ENCODE measurements around the gene NTRK1.
A peak's percentile ranks its signal among the peaks of the same experiment; 100 is the strongest.

The NTRK1 gene

DNA sequence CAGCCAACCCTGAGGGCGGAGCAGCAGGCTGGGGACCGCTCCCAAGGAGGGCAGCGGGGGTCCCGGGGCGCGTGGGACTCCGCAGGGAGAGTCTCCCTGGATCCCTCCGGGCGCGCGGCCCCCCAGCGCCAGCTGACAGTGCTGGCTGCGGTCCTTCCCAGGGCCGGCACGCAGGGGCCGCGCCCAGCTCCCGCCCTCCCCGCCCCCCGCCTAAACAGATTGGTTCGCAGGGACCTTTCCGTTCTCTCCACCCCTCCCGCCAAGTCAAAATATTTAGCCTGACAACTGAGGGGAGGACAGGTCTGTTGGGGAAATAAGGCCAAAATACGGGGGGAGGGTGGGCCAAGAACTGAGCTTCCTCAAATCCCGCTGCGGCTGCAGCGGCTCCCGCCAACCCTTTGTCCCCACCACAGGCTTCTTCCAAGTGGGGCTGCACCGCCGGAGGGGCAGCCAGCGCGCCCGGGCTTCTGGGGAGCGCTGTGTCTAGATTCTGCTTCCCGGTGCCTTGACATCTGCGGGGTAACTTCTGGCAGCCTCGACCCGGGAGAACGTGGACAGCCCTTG is 1.6 kb upstream of the NTRK1 start, which contains the start of gene INSRR:
Gene INSRR (minus strand): TSS at position 159 of the 564 bp plus-strand sequence. CDS start 496 bp downstream, outside the sequence.
- no peak for DNase-seq

DNA sequence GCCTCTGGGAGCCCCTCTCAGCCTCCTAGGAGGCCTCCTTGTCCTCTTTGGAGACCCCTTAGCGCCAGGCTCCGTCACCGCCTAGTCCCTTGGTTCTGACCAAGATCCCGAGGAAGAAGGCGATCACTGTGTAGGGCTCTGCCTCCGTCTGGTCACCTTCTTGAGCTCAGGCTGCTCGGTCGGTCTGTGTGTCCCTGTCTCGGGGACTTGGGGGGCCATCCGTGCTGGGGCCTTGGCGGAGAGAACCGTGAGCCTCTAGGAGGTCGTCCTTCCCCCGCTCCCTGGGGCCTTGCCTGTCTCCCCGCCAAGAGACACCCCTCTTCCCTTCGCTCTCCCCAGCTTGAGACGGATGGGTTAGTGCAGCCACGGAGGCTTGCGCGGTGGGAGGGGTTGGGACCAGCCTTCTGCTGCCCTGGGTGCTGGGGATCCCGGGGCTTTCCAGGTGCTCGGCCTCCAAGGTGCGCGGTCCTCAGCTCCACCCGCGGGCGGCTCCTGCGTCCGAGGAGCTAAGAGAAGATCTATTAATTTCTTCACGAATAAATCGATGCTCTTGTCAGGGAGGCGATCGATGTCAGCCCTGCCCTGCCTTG is 1.0 kb upstream of the NTRK1 start:
- peak; percentile 40 for DNase-seq

DNA sequence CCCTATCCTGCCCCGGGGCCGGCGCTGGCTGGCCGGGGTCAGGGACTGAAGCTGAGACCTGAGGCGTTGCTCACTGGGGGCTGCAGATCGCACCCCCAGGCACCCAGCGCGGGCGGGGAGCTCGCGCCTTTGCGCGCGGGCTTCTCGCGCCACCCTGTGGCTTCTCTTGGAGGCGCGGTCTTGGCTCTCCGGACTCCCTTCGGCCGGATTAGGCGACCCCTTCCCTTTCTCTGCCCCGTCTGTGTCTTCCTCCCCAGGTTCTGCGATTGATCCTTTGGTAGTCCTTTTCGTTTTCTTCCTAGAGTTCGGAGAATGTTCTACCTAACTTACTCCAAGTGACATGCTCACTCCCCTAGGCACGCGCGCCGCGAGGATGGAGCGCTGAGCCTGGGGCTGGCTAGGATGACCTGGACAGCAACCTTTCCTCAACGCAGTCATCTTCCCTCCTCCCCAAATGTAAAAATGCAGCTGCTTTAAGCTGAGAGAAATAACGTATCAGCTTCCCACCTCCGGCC is 495 bp upstream of the NTRK1 start:
- peak; percentile 73 for DNase-seq

DNA sequence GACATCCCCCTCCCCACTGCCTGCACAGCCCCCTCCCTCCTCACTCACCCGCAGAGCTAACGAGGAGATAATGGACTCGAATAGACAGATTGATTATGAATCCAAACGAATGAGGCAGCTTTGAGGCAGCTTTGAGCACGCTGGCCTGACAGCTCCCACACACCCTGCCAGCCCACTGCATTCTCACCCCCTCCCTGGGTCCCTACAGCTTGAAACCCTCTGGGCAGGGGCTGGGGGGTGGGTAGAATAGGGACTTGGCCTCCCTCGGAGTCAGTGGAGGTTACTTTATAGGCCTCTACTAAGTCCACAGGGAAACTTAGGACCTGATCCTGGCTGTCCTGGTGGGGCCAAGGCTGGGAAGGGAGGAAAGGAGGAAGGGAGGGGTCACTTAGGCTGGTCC is 1.9 kb downstream of the NTRK1 start:
- DNase-seq: no peak

DNA sequence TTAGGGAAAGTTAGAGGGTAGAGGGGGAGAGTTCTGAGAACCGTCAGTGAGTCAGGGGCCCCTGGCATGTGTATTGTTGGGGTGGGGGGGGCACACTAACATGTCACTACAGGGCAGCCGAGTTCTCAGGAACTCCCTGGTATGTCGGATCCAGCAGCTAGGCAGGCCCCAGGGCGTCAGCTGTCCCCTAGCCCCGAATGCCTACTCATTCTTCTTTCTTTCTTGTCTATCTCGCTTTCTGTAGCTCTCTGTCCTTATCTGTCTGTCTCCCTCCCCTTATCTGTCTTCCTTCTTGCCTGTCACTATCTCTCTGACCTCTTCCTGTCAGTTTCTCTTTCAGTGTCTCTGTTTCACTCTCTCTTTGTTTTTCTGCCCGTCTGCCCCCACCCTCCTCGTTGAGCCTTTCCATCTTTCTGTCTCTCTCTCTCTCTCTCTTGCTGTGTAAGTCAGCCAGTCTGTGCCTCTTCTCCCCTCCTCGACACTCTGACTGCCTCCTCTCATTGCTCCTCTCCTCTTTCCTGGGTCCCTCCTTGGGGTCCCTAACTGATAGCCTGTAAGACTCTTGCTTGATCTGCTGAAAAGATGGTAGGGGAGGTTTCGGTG is 2.4 kb downstream of the NTRK1 start:
- DNase-seq: peak; percentile 49

DNA sequence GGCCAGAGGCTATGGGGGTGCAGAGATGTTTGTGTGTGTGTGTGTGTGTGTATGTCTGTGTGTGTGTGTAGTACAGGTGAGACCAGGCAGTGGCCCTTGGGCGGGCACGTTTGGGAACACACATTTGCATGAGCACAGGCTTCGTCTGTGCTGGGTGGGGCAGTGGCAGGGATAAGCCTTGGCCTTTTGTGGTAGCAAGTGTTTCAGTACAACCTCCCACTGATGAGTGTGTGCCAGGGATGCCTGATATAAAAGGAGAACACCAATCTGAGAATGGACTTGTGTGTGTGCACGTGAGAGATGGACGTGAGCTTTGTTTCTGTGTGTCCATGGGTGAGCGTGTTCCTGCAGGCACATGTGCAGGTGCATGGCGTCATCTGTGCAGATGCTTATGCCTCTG is 3.0 kb downstream of the NTRK1 start:
- no peak for DNase-seq

DNA sequence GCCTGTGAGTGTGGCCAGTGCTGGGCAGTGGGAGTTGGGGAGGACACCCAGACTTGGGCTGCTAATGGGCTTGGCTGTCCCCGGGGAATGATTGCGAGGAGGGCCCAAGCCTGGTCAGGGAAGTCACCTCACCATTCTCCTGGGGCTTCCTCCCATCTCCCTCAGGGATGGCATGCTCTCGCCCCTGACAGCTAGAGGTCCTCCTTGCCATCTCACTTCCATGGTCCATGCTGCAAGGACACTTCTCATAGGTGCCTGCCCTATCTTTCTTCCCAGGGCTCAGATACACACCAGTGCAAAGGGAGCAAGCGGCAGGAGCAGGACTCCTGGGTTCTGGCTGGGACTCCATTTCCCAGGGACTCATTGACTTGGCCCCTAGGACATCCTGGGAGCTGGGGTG is 4.1 kb downstream of the NTRK1 start:
- no peak for DNase-seq

DNA sequence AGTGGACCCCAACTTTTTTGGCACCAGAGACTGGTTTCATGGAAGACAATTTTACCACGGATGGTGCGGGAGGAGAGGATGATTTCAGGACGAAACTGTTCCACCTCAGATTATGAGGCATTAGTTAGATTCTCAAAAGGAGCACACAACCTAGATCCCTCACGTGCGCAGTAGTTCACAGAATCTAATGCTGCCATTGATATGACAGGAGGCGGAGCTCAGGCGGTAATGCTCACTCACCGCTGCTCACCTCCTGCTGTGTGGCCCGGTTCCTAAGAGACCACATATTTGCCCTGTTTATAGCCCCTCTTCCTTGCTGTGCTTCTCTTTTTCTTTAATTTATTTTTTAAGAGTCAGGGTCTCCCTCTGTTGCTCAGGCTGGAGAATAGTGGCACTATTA is 4.6 kb downstream of the NTRK1 start:
- no peak for DNase-seq

DNA sequence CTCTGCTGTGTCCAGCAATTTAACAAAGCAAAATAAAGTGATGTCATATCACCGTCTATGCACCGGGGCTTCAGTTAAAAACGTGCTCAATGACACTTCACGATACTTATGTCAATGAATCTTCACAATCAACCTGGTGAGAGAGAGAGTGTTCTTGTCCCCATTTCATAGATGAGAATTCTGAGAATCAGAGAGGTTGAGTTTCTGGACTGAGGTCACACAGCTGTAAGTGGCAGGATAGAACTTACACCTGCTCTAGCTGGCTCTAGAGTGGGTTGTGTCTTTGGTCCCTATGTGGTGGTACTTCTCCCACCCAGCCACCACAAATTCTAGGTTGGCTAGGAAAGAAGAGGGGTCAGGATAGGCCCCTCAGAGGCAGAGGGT is 5.2 kb downstream of the NTRK1 start:
- DNase-seq: no peak

DNA sequence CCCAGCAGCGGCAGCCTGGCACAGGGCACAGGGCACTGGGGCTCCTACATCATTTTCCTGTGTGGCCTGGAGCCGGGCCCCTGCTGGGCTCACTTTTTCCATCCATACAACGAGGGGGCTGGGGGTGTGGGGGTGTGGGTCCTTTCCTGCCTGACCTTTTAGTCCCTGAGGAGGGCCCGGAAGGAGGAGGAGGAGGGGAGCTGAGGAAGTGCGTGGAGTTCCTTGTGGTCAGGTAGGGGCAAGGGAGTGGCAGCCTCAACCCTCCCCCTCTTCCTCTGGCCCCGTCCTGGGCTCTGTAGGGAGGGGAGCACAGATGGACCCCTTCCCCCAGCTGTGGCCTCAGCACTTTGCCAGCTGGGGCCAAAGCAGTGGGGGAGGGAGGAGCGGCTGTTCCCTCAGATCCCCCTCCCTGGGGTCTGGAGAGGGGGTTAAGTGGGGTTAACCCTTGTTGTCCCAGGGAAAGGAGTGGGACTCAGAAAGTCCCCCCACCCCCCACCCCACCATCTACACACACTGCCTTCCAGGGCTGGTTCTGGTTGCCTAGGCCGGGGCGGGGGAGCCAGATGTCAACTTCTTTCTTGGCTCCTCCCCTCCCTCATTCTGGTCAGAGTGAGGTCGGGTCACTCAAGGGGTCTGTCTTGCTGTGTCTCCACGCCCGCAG is 5.7 kb downstream of the NTRK1 start:
- DNase-seq: peak; percentile 34

DNA sequence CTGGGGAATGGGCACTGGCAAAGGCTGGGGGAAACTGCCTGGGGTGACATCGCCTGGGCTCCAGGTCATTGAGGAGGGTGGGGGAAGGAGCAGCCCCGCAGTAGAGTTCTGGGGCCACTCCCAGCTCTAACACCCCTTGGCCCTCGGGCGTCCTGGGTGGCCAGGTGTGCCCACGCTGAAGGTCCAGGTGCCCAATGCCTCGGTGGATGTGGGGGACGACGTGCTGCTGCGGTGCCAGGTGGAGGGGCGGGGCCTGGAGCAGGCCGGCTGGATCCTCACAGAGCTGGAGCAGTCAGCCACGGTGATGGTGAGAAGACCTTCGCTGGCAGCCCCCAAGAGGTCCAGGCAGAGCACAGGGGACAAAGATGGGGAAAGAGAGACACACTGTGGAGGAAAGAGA is 7.7 kb downstream of the NTRK1 start:
- no peak for DNase-seq

DNA sequence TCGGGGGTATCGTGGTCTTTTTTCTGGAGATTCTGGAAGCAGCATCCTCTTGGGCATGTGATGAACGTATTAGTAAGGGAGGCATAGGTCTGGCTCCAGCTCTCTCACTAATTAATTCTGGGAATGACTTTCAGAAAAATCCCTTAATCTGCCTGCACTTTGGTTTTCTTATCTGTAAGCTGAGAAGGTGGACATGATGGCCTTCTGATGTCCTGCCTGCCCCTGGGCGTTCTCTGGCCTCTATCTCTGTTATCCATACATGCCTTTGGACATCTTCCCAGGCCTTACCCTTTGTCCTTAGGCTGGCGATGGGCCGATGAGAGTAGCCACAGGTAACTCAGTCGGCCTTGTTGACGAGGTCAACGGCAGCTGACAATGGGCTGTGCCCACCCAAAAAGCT is 8.8 kb downstream of the NTRK1 start:
- no peak for DNase-seq

DNA sequence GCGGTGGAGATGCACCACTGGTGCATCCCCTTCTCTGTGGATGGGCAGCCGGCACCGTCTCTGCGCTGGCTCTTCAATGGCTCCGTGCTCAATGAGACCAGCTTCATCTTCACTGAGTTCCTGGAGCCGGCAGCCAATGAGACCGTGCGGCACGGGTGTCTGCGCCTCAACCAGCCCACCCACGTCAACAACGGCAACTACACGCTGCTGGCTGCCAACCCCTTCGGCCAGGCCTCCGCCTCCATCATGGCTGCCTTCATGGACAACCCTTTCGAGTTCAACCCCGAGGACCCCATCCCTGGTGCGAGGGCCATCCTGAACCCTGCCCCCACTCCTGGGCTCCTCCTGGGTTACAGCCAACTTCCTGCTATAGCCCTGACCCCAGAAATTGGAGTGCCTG is 13.0 kb downstream of the NTRK1 start:
- DNase-seq: no peak

DNA sequence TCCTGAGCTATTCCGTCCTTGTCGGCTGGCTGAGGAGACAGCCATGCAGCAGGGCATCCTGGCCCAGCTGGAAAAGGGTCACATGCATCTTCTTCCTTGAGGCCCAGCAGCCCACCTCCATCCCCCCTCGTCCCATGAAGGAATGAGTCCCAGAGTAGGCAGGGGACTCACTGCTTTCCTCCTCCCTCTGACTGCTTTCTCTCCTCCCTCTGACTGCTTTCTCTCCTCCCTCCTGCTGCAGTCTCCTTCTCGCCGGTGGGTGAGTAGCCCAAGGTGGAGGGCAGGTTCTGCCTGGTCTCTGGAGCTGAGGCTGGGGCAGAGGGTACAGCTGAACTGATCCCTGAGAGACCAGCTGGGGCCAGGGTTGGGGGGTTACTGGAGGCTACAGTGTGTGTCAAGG is 13.5 kb downstream of the NTRK1 start:
- no peak for DNase-seq

DNA sequence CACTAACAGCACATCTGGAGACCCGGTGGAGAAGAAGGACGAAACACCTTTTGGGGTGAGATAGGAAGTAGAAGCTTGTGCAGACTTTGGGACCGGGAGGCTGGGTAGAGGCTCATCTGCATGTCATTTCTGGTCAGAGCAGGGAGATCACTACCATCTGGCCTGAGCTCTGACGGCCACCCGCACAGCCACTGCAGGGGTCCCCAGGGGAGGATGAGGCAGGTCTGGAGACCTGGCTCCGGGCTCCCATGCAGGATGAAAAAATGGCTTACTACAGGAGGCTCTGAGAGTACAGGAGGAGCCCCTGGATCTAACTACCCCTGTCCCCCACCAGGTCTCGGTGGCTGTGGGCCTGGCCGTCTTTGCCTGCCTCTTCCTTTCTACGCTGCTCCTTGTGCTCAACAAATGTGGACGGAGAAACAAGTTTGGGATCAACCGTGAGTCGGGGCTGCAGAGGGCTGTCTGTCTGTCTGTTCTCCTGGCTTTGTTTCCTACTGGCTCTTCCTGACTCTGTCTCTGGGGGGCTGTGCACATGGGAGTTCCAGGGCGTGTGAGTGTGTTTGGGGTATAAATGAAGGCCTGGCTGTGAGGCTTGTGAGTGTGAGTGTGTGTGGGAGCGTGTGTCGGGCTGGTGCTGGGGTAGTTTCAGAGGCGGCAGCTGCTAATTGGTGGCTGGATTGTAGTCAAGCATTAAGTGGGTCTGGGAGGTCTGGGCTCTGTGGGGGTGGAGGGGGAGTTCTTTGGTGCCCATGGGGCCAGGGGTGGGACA is 14.1 kb downstream of the NTRK1 start:
- no peak for DNase-seq

DNA sequence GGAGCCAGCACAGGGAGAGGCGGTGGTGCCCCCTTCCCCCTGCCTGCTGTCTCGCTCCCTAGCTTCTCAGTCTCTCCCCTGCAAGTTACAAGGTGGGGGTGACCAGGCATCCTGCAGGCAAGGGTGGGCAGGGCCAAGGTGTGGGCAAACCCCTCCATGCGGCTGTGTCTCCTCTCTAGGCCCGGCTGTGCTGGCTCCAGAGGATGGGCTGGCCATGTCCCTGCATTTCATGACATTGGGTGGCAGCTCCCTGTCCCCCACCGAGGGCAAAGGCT is 14.6 kb downstream of the NTRK1 start:
- no peak for DNase-seq

DNA sequence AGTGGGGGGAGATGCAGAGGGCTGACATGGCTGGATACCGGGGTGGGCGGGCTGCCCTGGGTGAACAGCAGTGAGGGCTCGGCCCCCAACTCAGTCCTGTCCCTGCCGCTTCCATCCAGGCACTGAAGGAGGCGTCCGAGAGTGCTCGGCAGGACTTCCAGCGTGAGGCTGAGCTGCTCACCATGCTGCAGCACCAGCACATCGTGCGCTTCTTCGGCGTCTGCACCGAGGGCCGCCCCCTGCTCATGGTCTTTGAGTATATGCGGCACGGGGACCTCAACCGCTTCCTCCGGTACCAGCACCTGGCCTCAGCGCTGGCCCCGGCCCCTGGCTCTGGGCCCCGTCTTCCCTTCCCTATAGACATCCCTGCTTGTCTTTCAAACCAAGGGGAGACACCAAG is 15.6 kb downstream of the NTRK1 start:
- DNase-seq: no peak

DNA sequence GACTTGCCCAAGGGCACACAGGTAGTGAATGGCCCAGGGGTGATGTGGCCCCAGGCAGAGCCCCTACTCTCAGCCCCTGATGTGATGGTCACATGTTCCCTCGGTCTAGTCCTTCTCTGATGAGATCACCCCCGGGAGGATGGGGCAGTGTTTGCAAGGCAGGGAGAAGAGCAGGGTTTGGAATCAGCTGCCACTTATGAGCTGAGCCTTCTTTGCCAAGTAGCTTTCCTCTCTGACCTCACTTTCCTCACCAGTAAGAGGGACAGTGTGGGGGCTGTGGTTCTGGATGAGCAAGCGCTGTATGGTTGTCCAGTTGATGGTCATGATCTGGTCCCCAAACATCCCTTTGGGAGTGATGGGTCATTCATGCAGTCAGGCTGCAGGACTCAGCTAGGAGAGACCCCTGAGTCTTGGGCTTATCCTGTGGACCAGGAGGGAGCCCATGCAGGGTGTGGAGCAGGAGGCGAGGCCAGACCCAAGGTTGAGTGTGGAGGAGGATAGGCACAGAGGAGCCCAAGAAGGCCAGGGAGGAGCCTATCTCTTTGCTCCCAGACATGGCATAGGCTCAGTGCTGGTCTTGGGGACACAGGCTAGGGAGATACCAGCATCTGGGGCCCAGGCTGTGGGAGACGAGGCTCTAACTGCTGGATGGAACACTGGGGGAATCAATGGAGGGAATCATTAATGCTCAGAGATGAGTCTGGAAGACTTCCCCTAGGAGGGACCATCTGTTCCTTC is 16.9 kb downstream of the NTRK1 start:
- no peak for DNase-seq

DNA sequence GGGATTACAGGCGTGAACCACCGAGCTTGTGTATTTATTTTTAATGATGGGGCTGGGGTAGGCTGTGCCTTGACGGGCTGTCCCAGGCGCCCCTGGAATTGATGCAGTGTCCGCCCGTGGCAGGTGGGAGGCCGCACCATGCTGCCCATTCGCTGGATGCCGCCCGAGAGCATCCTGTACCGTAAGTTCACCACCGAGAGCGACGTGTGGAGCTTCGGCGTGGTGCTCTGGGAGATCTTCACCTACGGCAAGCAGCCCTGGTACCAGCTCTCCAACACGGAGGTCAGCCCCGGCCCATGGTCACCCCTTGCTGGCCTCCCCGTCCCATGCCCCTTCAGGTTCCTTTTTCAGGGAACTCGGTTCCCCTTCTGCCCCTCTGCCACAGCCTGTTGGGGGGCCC is 19.2 kb downstream of the NTRK1 start:
- DNase-seq: no peak

DNA sequence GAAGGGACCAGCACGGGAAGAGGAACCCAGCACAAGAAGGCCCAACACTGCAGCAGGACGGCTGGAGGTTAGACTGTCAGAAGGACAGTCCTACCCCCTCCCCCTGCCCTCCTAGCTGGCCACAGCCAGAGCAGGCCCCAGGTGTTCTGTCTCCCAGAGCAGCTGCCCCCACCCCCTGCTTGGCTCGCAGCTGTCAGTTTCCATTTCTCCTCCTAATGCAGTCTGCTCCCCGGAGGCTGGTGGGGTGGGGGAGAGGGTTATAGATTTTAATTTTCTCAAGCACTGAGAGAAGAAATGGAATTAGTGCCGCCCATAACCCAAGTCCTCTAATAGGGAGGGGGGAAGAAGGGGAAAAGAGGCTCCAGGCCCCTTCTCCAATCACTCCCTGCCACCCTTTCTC is 19.8 kb downstream of the NTRK1 start:
- no peak for DNase-seq

DNA sequence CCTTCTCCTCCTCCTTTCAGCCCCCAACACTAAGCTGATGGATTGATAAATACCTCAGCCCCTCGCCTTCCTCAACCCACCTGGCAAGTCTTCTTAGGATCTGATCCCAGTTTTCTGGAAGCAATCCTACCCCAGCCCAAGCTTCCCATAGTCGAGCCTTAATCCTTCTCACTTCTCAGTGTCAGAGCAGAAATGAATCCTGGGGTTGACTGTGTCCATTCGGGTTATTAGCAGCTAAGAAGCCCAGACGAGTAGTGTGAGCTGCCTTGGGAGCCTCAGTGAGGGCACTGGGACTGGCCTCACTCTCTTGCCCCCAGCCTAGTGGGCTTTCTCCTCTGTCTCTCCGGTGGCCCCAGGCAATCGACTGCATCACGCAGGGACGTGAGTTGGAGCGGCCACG is 20.4 kb downstream of the NTRK1 start:
- no peak for DNase-seq

DNA sequence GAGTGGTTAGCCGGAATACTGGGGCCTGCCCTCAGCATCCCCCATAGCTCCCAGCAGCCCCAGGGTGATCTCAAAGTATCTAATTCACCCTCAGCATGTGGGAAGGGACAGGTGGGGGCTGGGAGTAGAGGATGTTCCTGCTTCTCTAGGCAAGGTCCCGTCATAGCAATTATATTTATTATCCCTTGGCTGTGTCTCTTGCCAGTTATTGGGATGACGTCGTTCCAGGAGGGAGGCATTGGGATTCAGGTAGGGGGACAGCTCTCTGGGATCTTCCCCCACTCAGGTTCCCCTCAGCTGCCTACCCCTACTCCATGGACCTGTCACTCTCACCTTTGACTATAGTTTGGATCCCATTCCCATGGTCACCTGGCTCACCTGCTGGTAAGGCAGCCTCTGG is 21.0 kb downstream of the NTRK1 start:
- DNase-seq: no peak

DNA sequence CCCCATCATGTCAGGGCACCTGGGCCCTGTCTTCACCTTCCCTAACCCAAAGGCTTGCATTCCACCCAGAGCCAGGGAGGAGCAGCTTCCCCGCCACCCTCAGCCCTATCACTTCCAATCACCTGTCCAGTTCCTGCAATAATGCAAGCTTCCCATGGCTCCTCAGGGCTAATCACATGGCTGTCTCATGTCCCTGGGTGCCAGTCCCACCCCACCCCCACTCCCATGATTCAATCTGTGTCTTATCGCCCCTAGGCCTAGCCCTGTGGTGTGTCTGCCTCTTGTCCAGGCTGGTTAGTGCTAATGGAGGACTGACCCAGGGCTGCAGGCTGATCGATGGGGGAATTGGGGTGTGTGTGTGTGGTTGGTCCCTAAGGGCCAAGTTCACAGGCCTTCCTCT is 21.9 kb downstream of the NTRK1 start:
- no peak for DNase-seq
